PC-9 (cell line): Measurements from ENCODE around the gene KCNA1.

Source experiments
- EZH2 ChIP-seq: fragments of 200-600 bp; sonication (generic); IDR thresholded peaks from 2 replicates; pipeline ENCODE4 v1.8.0; 2017; ENCODE audit warnings: antibody characterized with exemption, low read depth
- TF ChIP-seq, protein P1 (sequence below): fragments of 200-600 bp; sonication (generic); conservative IDR thresholded peaks from 2 replicates; pipeline ENCODE4 v1.6.1; 2017; ENCODE audit warnings: mixed run types, antibody characterized with exemption, mild to moderate bottlenecking, moderate library complexity

DNA sequence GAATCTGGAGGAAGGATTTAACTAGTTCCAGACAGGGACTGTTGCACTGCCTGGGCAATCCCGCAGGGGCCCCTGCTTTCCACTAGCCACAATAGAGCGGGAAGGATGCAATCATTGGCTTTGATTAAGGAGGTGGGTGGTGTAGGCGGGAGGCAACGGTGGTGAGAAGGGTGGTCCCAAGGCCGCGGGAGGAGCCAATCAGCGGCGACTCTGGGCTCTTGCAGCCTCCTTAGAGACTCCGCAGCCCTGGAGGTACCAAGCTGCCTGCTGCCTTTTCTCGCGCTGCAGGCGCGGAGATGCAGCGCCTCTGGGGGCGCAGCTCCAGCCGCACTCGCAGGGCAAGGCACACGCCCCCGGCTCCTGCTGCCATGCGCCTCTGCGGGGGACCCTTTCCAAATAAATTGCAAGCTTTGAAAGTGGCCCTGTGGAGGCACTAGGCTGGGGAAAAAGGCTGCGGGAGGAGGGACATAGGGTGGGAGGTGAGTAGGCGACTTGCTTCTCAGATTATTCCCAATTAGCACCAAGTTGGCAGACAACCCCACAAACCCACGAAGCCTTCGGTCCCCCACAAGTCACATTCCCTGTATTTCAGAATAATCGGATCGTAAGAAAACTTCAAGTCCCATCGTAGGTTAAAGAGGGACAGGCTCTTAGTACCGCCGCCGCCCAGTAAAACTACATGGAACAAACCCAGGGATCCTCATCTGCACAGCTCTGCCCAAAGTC lies 858 bp upstream of the KCNA1 start:
- TF ChIP-seq, protein P1, sequence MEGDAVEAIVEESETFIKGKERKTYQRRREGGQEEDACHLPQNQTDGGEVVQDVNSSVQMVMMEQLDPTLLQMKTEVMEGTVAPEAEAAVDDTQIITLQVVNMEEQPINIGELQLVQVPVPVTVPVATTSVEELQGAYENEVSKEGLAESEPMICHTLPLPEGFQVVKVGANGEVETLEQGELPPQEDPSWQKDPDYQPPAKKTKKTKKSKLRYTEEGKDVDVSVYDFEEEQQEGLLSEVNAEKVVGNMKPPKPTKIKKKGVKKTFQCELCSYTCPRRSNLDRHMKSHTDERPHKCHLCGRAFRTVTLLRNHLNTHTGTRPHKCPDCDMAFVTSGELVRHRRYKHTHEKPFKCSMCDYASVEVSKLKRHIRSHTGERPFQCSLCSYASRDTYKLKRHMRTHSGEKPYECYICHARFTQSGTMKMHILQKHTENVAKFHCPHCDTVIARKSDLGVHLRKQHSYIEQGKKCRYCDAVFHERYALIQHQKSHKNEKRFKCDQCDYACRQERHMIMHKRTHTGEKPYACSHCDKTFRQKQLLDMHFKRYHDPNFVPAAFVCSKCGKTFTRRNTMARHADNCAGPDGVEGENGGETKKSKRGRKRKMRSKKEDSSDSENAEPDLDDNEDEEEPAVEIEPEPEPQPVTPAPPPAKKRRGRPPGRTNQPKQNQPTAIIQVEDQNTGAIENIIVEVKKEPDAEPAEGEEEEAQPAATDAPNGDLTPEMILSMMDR: no peak
- TF ChIP-seq EZH2: no peak
